Panc1 (cell line): ENCODE results near the gene RANBP17.

Source experiments
- POLR2AphosphoS5 ChIP-seq: IDR thresholded peaks from 2 replicates; pipeline ENCODE4 v1.6.1; 2012; ENCODE audit warnings: mild to moderate bottlenecking, low read depth, low read length, moderate library complexity
- SIN3A ChIP-seq: IDR thresholded peaks from 2 replicates; pipeline ENCODE4 v1.6.1; 2012; ENCODE audit warnings: low read depth, mild to moderate bottlenecking, low read length, moderate library complexity, borderline replicate concordance; ENCODE audit not compliant: insufficient read depth
- TCF7L2 ChIP-seq: IDR thresholded peaks from 2 replicates; pipeline ENCODE4 v1.6.1; 2011; ENCODE audit warnings: mild to moderate bottlenecking, low read depth, low read length, inconsistent platforms
- TF ChIP-seq, protein P1 (sequence below): fragments of 450-650 bp; IDR thresholded peaks from 2 replicates; pipeline ENCODE4 v1.5.1; 2017; ENCODE audit warnings: mild to moderate bottlenecking
- TF ChIP-seq, protein P2 (sequence below), 2 experiments: IDR thresholded peaks; 2 replicates each; pipeline ENCODE4 v1.6.1; 2011 to 2012; ENCODE audit warnings: low read depth in 2 of 2, control low read depth in 1 of 2, low read length in 1 of 2, mild to moderate bottlenecking in 1 of 2, moderate library complexity in 1 of 2; ENCODE audit not compliant: insufficient read depth in 1 of 2

DNA sequence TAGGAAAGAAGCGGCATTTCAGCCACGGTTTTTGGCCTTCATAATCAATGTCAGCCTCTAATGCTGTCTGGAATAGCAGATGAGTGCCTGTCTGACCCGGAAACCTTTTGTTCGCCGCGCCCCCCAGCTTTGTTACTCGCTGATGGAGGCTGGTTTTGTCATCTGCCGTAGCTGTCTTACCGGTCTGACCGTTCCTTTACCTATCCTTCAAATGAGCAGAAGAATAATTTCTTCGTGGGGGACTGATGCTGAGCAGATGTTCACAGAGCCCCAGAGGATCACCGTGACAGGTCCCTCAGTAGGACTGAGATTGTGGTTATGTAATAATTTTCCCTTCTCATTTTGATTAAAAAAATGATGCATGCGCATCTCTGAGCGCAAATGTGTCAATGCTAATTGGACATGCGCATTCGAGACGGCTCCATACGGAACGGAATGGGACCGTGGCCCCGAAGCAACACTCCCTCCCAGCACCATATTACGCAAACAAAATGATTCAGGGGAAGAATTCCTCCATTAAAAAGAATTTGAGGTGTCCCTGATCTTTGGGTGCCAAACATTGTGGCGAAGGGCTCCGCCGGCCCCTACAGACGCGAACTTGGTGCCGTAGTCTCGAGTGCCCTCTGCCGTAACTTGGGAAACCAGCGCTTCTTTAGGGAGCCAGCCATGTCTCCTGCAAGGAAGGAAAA is 474.8 kb downstream of the RANBP17 start:
- TF ChIP-seq, protein P1, sequence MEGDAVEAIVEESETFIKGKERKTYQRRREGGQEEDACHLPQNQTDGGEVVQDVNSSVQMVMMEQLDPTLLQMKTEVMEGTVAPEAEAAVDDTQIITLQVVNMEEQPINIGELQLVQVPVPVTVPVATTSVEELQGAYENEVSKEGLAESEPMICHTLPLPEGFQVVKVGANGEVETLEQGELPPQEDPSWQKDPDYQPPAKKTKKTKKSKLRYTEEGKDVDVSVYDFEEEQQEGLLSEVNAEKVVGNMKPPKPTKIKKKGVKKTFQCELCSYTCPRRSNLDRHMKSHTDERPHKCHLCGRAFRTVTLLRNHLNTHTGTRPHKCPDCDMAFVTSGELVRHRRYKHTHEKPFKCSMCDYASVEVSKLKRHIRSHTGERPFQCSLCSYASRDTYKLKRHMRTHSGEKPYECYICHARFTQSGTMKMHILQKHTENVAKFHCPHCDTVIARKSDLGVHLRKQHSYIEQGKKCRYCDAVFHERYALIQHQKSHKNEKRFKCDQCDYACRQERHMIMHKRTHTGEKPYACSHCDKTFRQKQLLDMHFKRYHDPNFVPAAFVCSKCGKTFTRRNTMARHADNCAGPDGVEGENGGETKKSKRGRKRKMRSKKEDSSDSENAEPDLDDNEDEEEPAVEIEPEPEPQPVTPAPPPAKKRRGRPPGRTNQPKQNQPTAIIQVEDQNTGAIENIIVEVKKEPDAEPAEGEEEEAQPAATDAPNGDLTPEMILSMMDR: peak; percentile 90
- TF ChIP-seq POLR2AphosphoS5: no peak
- no peak for TF ChIP-seq TCF7L2
- no peak for TF ChIP-seq SIN3A
- TF ChIP-seq, protein P2, sequence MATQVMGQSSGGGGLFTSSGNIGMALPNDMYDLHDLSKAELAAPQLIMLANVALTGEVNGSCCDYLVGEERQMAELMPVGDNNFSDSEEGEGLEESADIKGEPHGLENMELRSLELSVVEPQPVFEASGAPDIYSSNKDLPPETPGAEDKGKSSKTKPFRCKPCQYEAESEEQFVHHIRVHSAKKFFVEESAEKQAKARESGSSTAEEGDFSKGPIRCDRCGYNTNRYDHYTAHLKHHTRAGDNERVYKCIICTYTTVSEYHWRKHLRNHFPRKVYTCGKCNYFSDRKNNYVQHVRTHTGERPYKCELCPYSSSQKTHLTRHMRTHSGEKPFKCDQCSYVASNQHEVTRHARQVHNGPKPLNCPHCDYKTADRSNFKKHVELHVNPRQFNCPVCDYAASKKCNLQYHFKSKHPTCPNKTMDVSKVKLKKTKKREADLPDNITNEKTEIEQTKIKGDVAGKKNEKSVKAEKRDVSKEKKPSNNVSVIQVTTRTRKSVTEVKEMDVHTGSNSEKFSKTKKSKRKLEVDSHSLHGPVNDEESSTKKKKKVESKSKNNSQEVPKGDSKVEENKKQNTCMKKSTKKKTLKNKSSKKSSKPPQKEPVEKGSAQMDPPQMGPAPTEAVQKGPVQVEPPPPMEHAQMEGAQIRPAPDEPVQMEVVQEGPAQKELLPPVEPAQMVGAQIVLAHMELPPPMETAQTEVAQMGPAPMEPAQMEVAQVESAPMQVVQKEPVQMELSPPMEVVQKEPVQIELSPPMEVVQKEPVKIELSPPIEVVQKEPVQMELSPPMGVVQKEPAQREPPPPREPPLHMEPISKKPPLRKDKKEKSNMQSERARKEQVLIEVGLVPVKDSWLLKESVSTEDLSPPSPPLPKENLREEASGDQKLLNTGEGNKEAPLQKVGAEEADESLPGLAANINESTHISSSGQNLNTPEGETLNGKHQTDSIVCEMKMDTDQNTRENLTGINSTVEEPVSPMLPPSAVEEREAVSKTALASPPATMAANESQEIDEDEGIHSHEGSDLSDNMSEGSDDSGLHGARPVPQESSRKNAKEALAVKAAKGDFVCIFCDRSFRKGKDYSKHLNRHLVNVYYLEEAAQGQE (IDR thresholded peaks at IDR 0.05; ENCODE audit: insufficient read depth in 1 of 2, low read depth in 2 of 2, low read length in 1 of 2): no peak
